GM21381 (cell line): ENCODE data around the gene DROSHA.

Experiments
- ATAC-seq: cut with Tn5 transposase; IDR thresholded peaks from one replicate; pipeline ENCODE4 v1.9.1; 2021; ENCODE audit warnings: mild to moderate bottlenecking, moderate library complexity; ENCODE audit not compliant: unreplicated experiment

Gene DROSHA

GRCh38 chr5:31471040-31471439, 60.9 kb downstream of the DROSHA start:
- no peak for ATAC-seq

- no peak for ATAC-seq
These were observed 61.3 kb downstream of the DROSHA start for GRCh38 chr5:31470608-31471007.

GRCh38 chr5:31469886-31470285, 62.0 kb downstream of the DROSHA start:
- ATAC-seq = no peak

- ATAC-seq = no peak
These were observed 62.4 kb downstream of the DROSHA start for GRCh38 chr5:31469466-31469865.

- ATAC-seq = no peak
These were observed 66.6 kb downstream of the DROSHA start for GRCh38 chr5:31465291-31465690.

GRCh38 chr5:31464081-31464480, 67.8 kb downstream of the DROSHA start:
- ATAC-seq = no peak

- ATAC-seq = no peak
These were observed 68.5 kb downstream of the DROSHA start for GRCh38 chr5:31463351-31463750.

GRCh38 chr5:31459594-31459993, 72.3 kb downstream of the DROSHA start:
- ATAC-seq = no peak

GRCh38 chr5:31455172-31455571, 76.7 kb downstream of the DROSHA start:
- ATAC-seq = no peak

- ATAC-seq = no peak
These were observed 78.4 kb downstream of the DROSHA start for GRCh38 chr5:31453522-31453921.

- ATAC-seq = no peak
These were observed 79.6 kb downstream of the DROSHA start for GRCh38 chr5:31452314-31452713.

- no peak for ATAC-seq
These were observed 81.9 kb downstream of the DROSHA start for GRCh38 chr5:31449962-31450361.

GRCh38 chr5:31449174-31449573, 82.7 kb downstream of the DROSHA start:
- ATAC-seq = no peak

GRCh38 chr5:31445041-31445600, 86.8 kb downstream of the DROSHA start:
- no peak for ATAC-seq

GRCh38 chr5:31443572-31443971, 88.3 kb downstream of the DROSHA start:
- ATAC-seq = no peak

GRCh38 chr5:31442058-31442745, 89.7 kb downstream of the DROSHA start:
- ATAC-seq = no peak

GRCh38 chr5:31436851-31437250, 95.0 kb downstream of the DROSHA start:
- ATAC-seq = no peak

GRCh38 chr5:31435730-31436129, 96.2 kb downstream of the DROSHA start:
- no peak for ATAC-seq

- ATAC-seq = no peak
These were observed 97.0 kb downstream of the DROSHA start for GRCh38 chr5:31434898-31435297.

- ATAC-seq = no peak
These were observed 98.7 kb downstream of the DROSHA start for GRCh38 chr5:31433229-31433628.

- no peak for ATAC-seq
These were observed 104.1 kb downstream of the DROSHA start for GRCh38 chr5:31427724-31428309.

- no peak for ATAC-seq
These were observed 104.7 kb downstream of the DROSHA start for GRCh38 chr5:31427013-31427723.
